ENCODE results near the gene AREL1.

Gene AREL1

GRCh38 chr14:74655599-74656395 lies 57.1 kb downstream of the AREL1 start:
- no peak for DNase-seq

- DNase-seq: no peak
Measured at GRCh38 chr14:74654931-74655330, 57.9 kb downstream of the AREL1 start.

GRCh38 chr14:74653386-74654138 lies 59.3 kb downstream of the AREL1 start:
- DNase-seq: no peak

- no peak for DNase-seq
Measured at GRCh38 chr14:74652541-74652940, 60.3 kb downstream of the AREL1 start.

- no peak for DNase-seq
Measured at GRCh38 chr14:74650927-74651686, 61.8 kb downstream of the AREL1 start.

GRCh38 chr14:74649673-74650072 lies 63.2 kb downstream of the AREL1 start:
- no peak for DNase-seq

- DNase-seq: no peak
Measured at GRCh38 chr14:74649167-74649566, 63.7 kb downstream of the AREL1 start.

- DNase-seq: no peak
Measured at GRCh38 chr14:74648601-74649000, 64.3 kb downstream of the AREL1 start.

- DNase-seq: no peak
Measured at GRCh38 chr14:74647678-74648461, 65.0 kb downstream of the AREL1 start.

GRCh38 chr14:74647061-74647677 lies 65.7 kb downstream of the AREL1 start:
- no peak for DNase-seq

GRCh38 chr14:74645756-74646470 lies 67.0 kb downstream of the AREL1 start:
- no peak for DNase-seq

- no peak for DNase-seq
Measured at GRCh38 chr14:74645244-74645643, 67.6 kb downstream of the AREL1 start.

- no peak for DNase-seq
Measured at GRCh38 chr14:74641601-74642391, 71.1 kb downstream of the AREL1 start.

- no peak for DNase-seq
Measured at GRCh38 chr14:74638966-74639365, 73.9 kb downstream of the AREL1 start.

- DNase-seq: no peak
Measured at GRCh38 chr14:74638066-74638465, 74.8 kb downstream of the AREL1 start.

GRCh38 chr14:74637178-74637550 lies 75.7 kb downstream of the AREL1 start:
- no peak for DNase-seq

- DNase-seq: no peak
Measured at GRCh38 chr14:74636424-74637177, 76.3 kb downstream of the AREL1 start.

GRCh38 chr14:74635847-74636246 lies 77.0 kb downstream of the AREL1 start:
- DNase-seq: no peak

- DNase-seq: no peak
Measured at GRCh38 chr14:74634964-74635363, 77.9 kb downstream of the AREL1 start.

- no peak for DNase-seq
Measured at GRCh38 chr14:74634481-74634880, 78.4 kb downstream of the AREL1 start.

Data from NCI-H2081 treated with DMSO at 0.1 percent for 48 hours (cell line).